Subcutaneous abdominal adipose tissue (tissue), 5 donors: ENCODE results near the gene EPN2.

ENCODE experiments used
- H3K27ac ChIP-seq: one replicate; pipeline ENCODE4 v1.7.0; 2013; ENCODE audit warnings: low read depth, mild to moderate bottlenecking, inconsistent platforms, low read length, moderate library complexity
- H3K27me3 ChIP-seq, 5 donors: one replicate each; pipeline ENCODE4 v1.7.0; 2013; ENCODE audit warnings: low read length in 5 of 5, inconsistent platforms in 1 of 5; ENCODE audit not compliant: control insufficient read depth in 5 of 5, insufficient read depth in 4 of 5
- H3K36me3 ChIP-seq, 5 donors: one replicate each; pipeline ENCODE4 v1.7.0; 2013; ENCODE audit warnings: low read length in 5 of 5; ENCODE audit not compliant: control insufficient read depth in 5 of 5, insufficient read depth in 5 of 5
- H3K4me1 ChIP-seq, 5 donors: one replicate each; pipeline ENCODE4 v1.7.0; 2013; ENCODE audit warnings: low read length in 5 of 5, mild to moderate bottlenecking in 3 of 5, moderate library complexity in 1 of 5; ENCODE audit not compliant: control insufficient read depth in 5 of 5, insufficient read depth in 5 of 5
- H3K4me3 ChIP-seq, 5 donors: one replicate each; pipeline ENCODE4 v1.7.0; 2013; ENCODE audit warnings: low read length in 5 of 5, low read depth in 1 of 5
- H3K9ac ChIP-seq, 5 donors: one replicate each; pipeline ENCODE4 v1.7.0; 2013; ENCODE audit warnings: low read length in 5 of 5, mild to moderate bottlenecking in 4 of 5, moderate library complexity in 3 of 5
- H3K9me3 ChIP-seq, 5 donors: one replicate each; pipeline ENCODE4 v1.7.0; 2013; ENCODE audit warnings: low read length in 5 of 5; ENCODE audit not compliant: control insufficient read depth in 5 of 5
- donor health status: healthy.
- donor health status: healthy.
- donor health status: healthy.
- donor health status: healthy.
- donor health status: healthy.

Gene EPN2

DNA sequence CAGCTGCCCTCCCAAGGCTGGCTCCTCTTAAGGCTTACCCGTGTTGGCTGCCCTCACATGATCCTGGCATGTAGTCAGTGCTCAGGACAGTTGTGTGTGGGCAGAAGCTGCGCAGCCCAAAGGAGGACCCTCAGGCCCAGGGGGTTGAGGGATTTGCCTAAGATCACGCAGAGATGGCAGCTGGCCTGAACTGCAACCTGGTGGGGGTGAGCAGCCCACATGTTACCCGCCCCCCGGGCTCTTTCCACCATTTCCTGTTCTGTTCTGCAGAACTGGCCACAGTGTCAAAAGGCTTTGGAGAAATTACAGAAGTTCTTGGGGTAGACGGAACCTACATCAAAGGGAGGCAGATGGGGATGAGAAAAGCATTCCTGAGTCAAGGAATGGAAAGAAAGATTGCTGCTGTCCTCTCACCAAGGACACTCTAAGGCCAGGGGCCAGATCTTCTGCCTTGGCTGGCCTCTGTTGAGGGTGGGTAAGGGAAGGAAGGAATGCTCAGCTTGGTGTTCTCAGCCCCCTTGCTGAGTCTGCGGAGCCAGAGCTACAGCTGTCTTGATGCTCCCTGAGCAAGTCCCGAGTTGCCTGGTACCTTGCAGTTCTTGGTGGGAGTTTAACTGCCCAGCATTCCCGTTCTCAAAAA, 53.0 kb downstream of the EPN2 start:
- H3K36me3 ChIP-seq: peaks cover 0 to 16% (median 0%) of the 10 kb centered on the region in 5 donors
- H3K4me3 ChIP-seq: no peak overlapping the region
- H3K27me3 ChIP-seq: no peaks in the 10 kb centered on the region
- H3K9ac ChIP-seq: no peak overlapping the region
- peaks cover 2 to 25% (median 14%) of the 10 kb centered on the region in 5 donors for H3K4me1 ChIP-seq
- no peak overlapping the region for H3K27ac ChIP-seq
- H3K9me3 ChIP-seq: no peaks in the 10 kb centered on the region

DNA sequence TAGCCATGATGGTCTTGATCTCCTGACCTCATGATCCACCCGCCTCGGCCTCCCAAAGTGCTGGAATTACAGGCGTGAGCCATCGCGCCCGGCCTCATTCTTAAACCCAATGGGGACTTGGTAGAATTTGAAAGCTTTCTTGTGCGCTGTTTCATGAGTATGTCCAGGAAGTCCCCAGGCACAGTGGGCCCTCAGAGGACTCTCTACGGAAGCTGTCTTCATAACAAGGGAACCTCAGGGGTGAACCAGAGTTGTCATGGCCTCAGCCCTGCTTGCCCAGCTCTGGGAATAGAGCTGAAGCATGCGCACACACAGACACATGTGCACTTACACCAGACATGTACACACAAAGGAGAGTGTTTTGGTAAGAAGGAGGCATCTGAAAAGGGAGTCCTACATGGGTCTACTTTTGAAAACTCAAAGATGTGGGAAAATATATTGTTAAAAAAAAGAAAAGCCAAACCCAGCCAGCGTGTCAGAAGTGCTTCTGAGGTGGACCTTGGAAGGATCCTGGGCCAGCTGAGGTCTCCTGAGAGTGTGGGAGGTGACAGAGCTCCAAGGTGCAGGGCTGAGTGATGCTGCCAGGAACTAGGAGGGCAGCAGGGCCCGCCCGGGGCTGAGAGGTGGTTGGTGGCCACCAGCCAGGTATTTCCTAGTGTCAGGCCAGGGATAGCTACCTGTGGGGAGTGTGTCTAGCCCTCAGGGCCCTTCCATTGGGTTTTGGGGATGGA, 54.6 kb downstream of the EPN2 start:
- Histone ChIP-seq H3K9ac (no peak overlapping the region), H3K27me3 (no peaks in the 10 kb centered on the region), H3K27ac (no peak overlapping the region), H3K36me3 (peaks cover 0 to 13% (median 0%) of the 10 kb centered on the region in 5 donors), H3K9me3 (no peaks in the 10 kb centered on the region), H3K4me1 (peaks cover 3 to 23% (median 20%) of the 10 kb centered on the region in 5 donors), H3K4me3 (no peak overlapping the region)

DNA sequence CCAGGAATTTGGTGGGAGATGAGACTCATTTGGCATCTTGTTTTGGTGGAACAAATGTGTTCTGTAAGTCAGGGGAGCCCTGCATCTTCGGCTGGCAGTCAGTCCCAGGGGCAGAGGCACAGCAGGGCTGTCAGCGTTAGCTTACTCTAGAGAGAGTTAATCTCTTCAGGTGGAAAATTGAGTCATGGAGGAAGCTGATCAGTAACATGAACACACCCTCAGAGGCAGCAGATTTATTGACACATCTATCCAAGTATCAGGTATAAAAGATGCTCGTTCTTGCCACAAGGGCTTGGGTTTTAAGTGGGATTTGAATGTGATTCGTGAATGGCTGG, 55.2 kb downstream of the EPN2 start:
- H3K27me3 ChIP-seq: no peaks in the 10 kb centered on the region
- no peak overlapping the region for H3K9ac ChIP-seq
- no peak overlapping the region for H3K4me3 ChIP-seq
- peaks cover 0 to 11% (median 1%) of the 10 kb centered on the region in 5 donors for H3K36me3 ChIP-seq
- no peak overlapping the region for H3K27ac ChIP-seq
- H3K9me3 ChIP-seq: no peaks in the 10 kb centered on the region
- peaks cover 3 to 25% (median 22%) of the 10 kb centered on the region in 5 donors for H3K4me1 ChIP-seq

DNA sequence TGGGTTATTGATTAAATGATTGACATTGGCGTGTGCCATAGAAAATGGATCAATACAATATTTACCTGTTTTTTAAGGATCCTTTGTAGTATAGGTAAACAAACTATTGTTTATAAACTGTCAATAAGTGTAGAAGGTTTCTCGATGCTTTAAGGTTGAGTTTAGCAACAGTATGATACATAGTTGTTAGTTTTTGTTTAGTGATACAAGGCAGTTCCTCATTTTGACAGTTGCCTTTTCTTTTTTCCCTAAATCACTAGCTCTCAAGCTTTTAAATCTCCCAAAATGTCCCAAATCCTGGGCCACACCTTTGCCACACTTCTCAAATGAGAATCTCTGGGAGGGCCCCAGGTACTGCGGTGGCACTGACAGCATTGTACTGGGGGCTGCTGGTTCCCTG, 57.3 kb downstream of the EPN2 start:
- Histone ChIP-seq H3K27ac (no peak overlapping the region), H3K36me3 (peaks cover 0 to 2% (median 0%) of the 10 kb centered on the region in 5 donors), H3K9me3 (no peaks in the 10 kb centered on the region), H3K4me1 (peaks cover 5 to 37% (median 30%) of the 10 kb centered on the region in 5 donors), H3K4me3 (no peak overlapping the region), H3K9ac (no peak overlapping the region), H3K27me3 (no peaks in the 10 kb centered on the region)

DNA sequence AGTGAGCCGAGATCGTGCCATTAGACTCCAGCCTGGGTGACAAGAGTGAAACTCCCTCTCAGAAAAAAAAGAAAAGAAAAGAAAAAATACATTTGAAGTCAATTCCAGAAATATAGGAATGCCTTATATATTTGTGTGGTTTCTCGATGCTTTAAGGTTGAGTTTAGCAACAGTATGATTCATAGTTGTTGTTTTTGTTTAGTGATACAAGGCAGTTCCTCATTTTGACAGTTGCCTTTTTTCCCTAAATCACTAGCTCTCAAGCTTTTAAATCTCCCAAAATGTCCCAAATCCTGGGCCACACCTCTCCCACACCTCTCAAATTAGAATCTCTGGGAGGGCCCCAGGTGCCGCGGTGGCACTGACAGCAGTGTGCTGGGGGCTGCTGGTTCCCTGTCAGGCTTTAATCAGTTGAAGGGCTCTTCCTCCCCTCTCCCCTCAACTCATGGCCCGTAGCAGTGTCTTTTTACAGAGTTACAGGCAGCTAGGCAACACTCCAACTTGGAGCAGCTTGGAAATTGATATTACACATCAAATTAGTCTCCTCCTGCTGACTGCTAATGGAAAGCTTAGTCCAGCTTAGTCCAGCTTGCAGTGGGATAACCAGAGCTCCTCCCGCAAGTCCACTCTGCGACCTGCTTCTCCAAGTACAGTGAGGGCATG, 58.4 kb downstream of the EPN2 start:
- Histone ChIP-seq H3K4me3 (no peak overlapping the region), H3K9me3 (no peaks in the 10 kb centered on the region), H3K4me1 (peaks cover 3 to 31% (median 24%) of the 10 kb centered on the region in 5 donors), H3K27ac (no peak overlapping the region), H3K36me3 (peaks cover 0 to 2% (median 0%) of the 10 kb centered on the region in 5 donors), H3K27me3 (no peaks in the 10 kb centered on the region), H3K9ac (peak overlapping the region in 1 of 5 donors; percentile 38)

DNA sequence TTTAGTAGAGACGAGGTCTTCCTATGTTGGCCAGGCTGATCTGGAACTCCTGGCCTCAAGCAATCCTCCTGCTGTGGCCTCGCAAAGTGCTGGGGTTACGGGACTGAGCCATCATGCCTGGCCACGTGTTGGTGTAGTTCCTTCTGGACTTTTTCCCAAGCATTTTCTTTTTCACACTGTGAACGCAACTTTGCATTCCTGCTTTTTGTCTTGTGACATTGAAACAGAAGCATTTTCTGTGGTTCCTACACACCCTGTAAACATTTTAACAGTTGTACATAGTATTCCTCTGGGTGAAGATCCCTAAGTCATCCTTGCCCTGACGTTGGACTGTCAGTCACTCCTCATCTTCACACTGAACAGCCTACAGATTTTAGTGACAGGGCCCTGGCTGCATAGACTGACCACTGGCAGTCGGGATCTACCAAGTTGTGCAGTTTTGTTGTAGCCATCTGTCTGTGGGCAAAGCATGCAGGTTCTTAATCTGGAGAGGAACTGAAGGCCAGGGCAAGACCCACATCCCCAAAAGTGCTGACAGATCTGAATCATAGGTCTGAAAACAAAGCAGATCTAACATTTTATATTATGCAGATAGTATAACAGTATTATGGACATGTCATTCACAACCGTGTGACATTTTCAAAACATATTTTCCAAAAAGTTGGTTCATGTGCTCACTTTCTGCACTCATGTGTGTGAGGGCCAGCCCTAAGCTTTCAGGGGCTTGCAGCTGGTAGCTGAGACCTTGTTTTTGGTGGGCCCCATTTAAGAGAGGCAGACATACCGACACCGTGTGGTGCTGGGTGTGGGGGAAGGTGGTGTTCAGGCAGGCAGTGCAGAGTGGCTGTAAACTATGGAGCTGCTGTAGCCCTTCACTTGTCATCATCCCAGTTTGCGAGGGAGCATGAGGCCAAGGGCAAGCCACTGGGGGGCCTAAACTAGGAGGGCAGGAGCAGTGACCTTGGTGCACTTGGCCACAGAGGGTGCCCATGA, 59.9 kb downstream of the EPN2 start:
- Histone ChIP-seq H3K36me3 (peaks cover 0 to 2% (median 0%) of the 10 kb centered on the region in 5 donors), H3K27me3 (no peaks in the 10 kb centered on the region), H3K9me3 (no peaks in the 10 kb centered on the region), H3K27ac (no peak overlapping the region), H3K9ac (no peak overlapping the region), H3K4me3 (no peak overlapping the region), H3K4me1 (peaks cover 3 to 37% (median 29%) of the 10 kb centered on the region in 5 donors)

DNA sequence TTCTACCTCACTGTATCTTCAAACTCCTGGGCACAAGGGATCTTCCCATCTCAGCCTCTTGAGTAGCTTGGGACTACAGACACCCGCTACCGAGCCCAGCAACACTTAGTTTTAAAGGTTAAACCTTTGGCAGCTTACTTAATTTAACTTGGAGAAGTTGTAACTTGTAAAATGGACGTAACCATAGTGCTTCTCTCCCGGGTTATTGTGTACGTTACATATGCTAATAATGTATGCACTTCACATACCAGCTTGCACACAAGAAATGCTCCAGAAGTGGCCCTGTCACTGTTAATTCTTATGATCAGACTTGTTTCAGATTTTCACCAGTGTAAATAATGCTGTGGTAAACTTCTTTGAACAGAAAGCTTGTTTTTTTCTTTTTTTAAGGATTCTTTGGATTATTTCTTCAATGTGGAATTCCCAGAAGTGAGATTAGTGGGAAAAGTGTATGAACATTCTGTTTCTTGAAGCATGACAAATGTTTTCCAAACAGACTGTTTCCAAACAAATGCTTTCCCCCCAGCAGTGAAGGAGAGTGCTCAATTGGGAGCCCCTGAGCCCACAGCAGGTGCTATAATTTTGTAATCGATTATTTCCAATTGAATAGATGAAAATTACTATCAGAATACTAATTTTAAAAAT, 61.5 kb downstream of the EPN2 start:
- peaks cover 6 to 53% (median 45%) of the 10 kb centered on the region in 5 donors for H3K4me1 ChIP-seq
- no peak overlapping the region for H3K27ac ChIP-seq
- no peaks in the 10 kb centered on the region for H3K9me3 ChIP-seq
- H3K4me3 ChIP-seq: no peak overlapping the region
- peaks cover 0 to 2% (median 0%) of the 10 kb centered on the region in 5 donors for H3K36me3 ChIP-seq
- H3K9ac ChIP-seq: no peak overlapping the region
- no peaks in the 10 kb centered on the region for H3K27me3 ChIP-seq

DNA sequence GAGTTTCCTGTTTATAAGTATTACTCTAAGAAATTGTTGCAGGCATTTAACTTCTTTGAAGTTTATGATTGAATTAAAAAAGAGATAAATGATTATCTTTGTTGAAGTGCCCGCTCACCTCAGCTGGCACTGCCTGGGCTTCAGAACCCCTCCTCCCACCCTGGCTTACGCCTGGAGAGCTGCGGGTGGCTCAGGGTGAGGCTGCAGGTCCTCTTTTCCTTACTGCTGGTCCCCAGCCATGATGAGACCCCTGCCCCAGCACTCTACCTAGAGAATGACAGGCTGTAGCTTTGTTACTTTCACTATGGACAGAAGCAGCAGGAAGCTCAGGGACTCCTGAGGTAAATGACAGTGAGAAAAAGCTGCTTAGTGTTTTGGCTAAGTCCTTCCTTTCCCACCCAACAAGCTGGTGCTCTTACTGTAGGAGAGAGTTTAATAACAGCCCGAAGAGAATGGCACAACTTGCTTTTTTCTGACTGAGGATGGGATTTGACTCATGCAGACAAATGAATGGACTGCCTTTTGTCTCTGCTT, 62.1 kb downstream of the EPN2 start:
- H3K27ac ChIP-seq: no peak overlapping the region
- peaks cover 0 to 3% (median 0%) of the 10 kb centered on the region in 5 donors for H3K36me3 ChIP-seq
- H3K9ac ChIP-seq: no peak overlapping the region
- H3K27me3 ChIP-seq: no peaks in the 10 kb centered on the region
- H3K9me3 ChIP-seq: no peaks in the 10 kb centered on the region
- no peak overlapping the region for H3K4me3 ChIP-seq
- peaks cover 6 to 58% (median 50%) of the 10 kb centered on the region in 5 donors for H3K4me1 ChIP-seq

DNA sequence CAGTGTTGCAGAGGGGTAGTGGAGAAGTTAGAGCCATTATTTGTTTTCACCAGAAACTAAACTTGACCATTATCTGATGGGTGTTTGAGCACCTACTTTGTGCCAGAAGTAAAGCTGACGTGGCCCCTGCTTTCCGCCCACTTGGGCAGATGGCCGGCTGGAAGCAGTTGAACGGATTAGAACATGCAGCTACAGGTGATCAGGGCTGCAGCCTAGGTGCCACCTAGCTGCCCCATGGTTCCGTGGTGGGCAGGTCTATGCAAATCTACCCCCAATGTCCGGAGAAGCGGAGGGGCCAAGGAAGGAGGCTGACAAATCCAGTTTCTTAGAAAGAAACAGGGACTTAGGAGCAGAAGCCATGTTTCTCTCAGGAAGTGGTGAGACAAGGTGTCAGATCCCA, 62.7 kb downstream of the EPN2 start:
- Histone ChIP-seq H3K4me1 (peaks cover 10 to 64% (median 56%) of the 10 kb centered on the region in 5 donors), H3K9ac (no peak overlapping the region), H3K27ac (no peak overlapping the region), H3K36me3 (peaks cover 0 to 7% (median 0%) of the 10 kb centered on the region in 5 donors), H3K9me3 (no peaks in the 10 kb centered on the region), H3K4me3 (no peak overlapping the region), H3K27me3 (no peaks in the 10 kb centered on the region)
